IPS-18c (cell line): ENCODE data around the gene TRIM71.
"Not testable (repeated sequence)": the region's sequence is repeated elsewhere in the genome, so short reads cannot be mapped to it uniquely, and the experiment has no call there.

Experiments
- H3K4me3 ChIP-seq: 2 replicates; pipeline ENCODE4 v1.7.0; 2013; ENCODE audit warnings: low read depth, mild to moderate bottlenecking, low read length, moderate library complexity; ENCODE audit not compliant: insufficient read depth
- H3K9me3 ChIP-seq: one replicate; pipeline ENCODE4 v1.6.1; 2013; ENCODE audit warnings: mild to moderate bottlenecking, low read length, moderate library complexity; ENCODE audit not compliant: control insufficient read depth, insufficient read depth

Gene TRIM71

GRCh38 chr3:32817257-32817557 lies 590 bp upstream of the TRIM71 start:
- peaks cover 3% of the 10 kb centered on the region for H3K9me3 ChIP-seq
- H3K4me3 ChIP-seq, result peak overlapping the region; percentile 93

- H3K9me3 ChIP-seq, result peaks cover 3% of the 10 kb centered on the region
- peak overlapping the region; percentile 93 for H3K4me3 ChIP-seq
These were observed 602 bp downstream of the TRIM71 start for GRCh38 chr3:32818229-32818969.

- peak overlapping the region; percentile 93 for H3K4me3 ChIP-seq
- peaks cover 3% of the 10 kb centered on the region for H3K9me3 ChIP-seq
These were observed 1.2 kb downstream of the TRIM71 start for GRCh38 chr3:32818970-32819511.

GRCh38 chr3:32819551-32820348 lies 2.0 kb downstream of the TRIM71 start:
- Histone ChIP-seq H3K4me3 (peak overlapping the region; percentile 93), H3K9me3 (peaks cover 3% of the 10 kb centered on the region)

- H3K4me3 ChIP-seq, result peak overlapping the region; percentile 93
These were observed 2.6 kb downstream of the TRIM71 start for GRCh38 chr3:32820430-32820829.

GRCh38 chr3:32820971-32821685 lies 3.3 kb downstream of the TRIM71 start:
- peaks cover 3% of the 10 kb centered on the region for H3K9me3 ChIP-seq
- peak overlapping the region; percentile 93 for H3K4me3 ChIP-seq

More at GRCh38 chr3:32820430-32820829, 2.6 kb downstream of the TRIM71 start:
- H3K9me3 ChIP-seq, result peaks cover 3% of the 10 kb centered on the region

- Histone ChIP-seq H3K9me3 (peaks cover 3% of the 10 kb centered on the region), H3K4me3 (peak overlapping the region; percentile 93)
These were observed 4.0 kb downstream of the TRIM71 start for GRCh38 chr3:32821686-32822296.

GRCh38 chr3:32822609-32823498 lies 5.1 kb downstream of the TRIM71 start:
- H3K4me3 ChIP-seq, result peak overlapping the region; percentile 93
- peaks cover 3% of the 10 kb centered on the region for H3K9me3 ChIP-seq

GRCh38 chr3:32823641-32824184 lies 5.9 kb downstream of the TRIM71 start:
- not testable (repeated sequence) for H3K9me3 ChIP-seq, H3K4me3 ChIP-seq

- H3K9me3 ChIP-seq, result peaks cover 3% of the 10 kb centered on the region
- H3K4me3 ChIP-seq, result no peak overlapping the region; the same call in 1 of the 2 replicates
These were observed 8.0 kb downstream of the TRIM71 start for GRCh38 chr3:32825601-32826375.

GRCh38 chr3:32831062-32831461 lies 13.3 kb downstream of the TRIM71 start:
- H3K9me3 ChIP-seq, result no peaks in the 10 kb centered on the region
- no peak overlapping the region for H3K4me3 ChIP-seq

GRCh38 chr3:32831791-32832190 lies 14.0 kb downstream of the TRIM71 start:
- H3K9me3 ChIP-seq, result no peaks in the 10 kb centered on the region
- no peak overlapping the region for H3K4me3 ChIP-seq

GRCh38 chr3:32832193-32832592 lies 14.4 kb downstream of the TRIM71 start:
- no peaks in the 10 kb centered on the region for H3K9me3 ChIP-seq
- H3K4me3 ChIP-seq, result no peak overlapping the region

- H3K9me3 ChIP-seq, result no peaks in the 10 kb centered on the region
- peak overlapping the region; percentile 20; the same call in 1 of the 2 replicates for H3K4me3 ChIP-seq
These were observed 17.2 kb downstream of the TRIM71 start for GRCh38 chr3:32835049-32835371.

- H3K4me3 ChIP-seq, result no peak overlapping the region; the same call in 1 of the 2 replicates
- H3K9me3 ChIP-seq, result no peaks in the 10 kb centered on the region
These were observed 18.2 kb downstream of the TRIM71 start for GRCh38 chr3:32835961-32836360.
